NCI-H2227 (cell line): ENCODE measurements around the gene BCS1L.

Experiments
- DNase-seq: peaks from one replicate; lab custom pipeline; 2025; ENCODE audit not compliant: unreplicated experiment; lab: John Stamatoyannopoulos, UW

BCS1L gene

GRCh38 chr2:218659988-218660358 is 490 bp downstream of the BCS1L start:
- DNase-seq: peak; percentile 50

- DNase-seq: no peak
These were observed 2.9 kb downstream of the BCS1L start for GRCh38 chr2:218662377-218662776.

GRCh38 chr2:218662827-218663226 is 3.3 kb downstream of the BCS1L start:
- DNase-seq: no peak

GRCh38 chr2:218663901-218664300 is 4.4 kb downstream of the BCS1L start:
- DNase-seq: no peak

- DNase-seq: no peak
These were observed 5.2 kb downstream of the BCS1L start for GRCh38 chr2:218664653-218665052.

GRCh38 chr2:218671097-218671653 is 11.7 kb downstream of the BCS1L start:
- peak; percentile 13 for DNase-seq

- peak; percentile 94 for DNase-seq
These were observed 12.4 kb downstream of the BCS1L start, which contains the start of the genes RNF25 and STK36 for GRCh38 chr2:218671654-218672566. Gene RNF25, minus strand, starts transcription at chr2:218672002. Its CDS starts 32 bp downstream, at chr2:218671970. Gene STK36, plus strand, starts transcription at chr2:218672086. Its CDS starts 744 bp downstream, at chr2:218672830.

GRCh38 chr2:218679119-218679518 is 19.6 kb downstream of the BCS1L start:
- DNase-seq: no peak

GRCh38 chr2:218680061-218680460 is 20.6 kb downstream of the BCS1L start:
- no peak for DNase-seq

GRCh38 chr2:218687400-218688060 is 28.0 kb downstream of the BCS1L start:
- DNase-seq: peak; percentile 87

- DNase-seq: no peak
These were observed 31.8 kb downstream of the BCS1L start for GRCh38 chr2:218691234-218691633.

GRCh38 chr2:218694405-218695145 is 35.1 kb downstream of the BCS1L start:
- no peak for DNase-seq

GRCh38 chr2:218698885-218699284 is 39.4 kb downstream of the BCS1L start:
- no peak for DNase-seq

GRCh38 chr2:218701806-218702205 is 42.3 kb downstream of the BCS1L start:
- DNase-seq: no peak

- DNase-seq: no peak
These were observed 43.9 kb downstream of the BCS1L start for GRCh38 chr2:218703341-218703740.

GRCh38 chr2:218708086-218708485 is 48.6 kb downstream of the BCS1L start:
- DNase-seq: no peak

- DNase-seq: no peak
These were observed 50.4 kb downstream of the BCS1L start for GRCh38 chr2:218709908-218710307.

GRCh38 chr2:218710334-218710686 is 50.8 kb downstream of the BCS1L start:
- DNase-seq: no peak

- peak; percentile 98 for DNase-seq
These were observed 51.4 kb downstream of the BCS1L start, which contains the start of gene TTLL4 for GRCh38 chr2:218710687-218711549. Gene TTLL4, plus strand, starts transcription at chr2:218710835. Its CDS starts 26,842 bp downstream, at chr2:218737677.

- peak; percentile 14 for DNase-seq
These were observed 52.1 kb downstream of the BCS1L start for GRCh38 chr2:218711550-218711929.
